ENCODE results near the gene CREB3L2. TPM values are rescaled to one million over a fixed set of nuclear protein-coding genes. Genes with fewer than 3 reads are reported as not detected.

The CREB3L2 gene
- total RNA-seq (2021) (48.1 to 60.6 TPM (median 52.1 TPM) in 3 replicates), Bru-seq, nascent RNA (percentile 82 among the genes with signal in this experiment)
- long read RNA-seq, experiment 1, full-length matches to known transcripts, result 48 of 123 reads
- long read RNA-seq, experiment 1, partial matches to known transcripts, result 10 of 123 reads
- long read RNA-seq, experiment 1, other reads (novel, unspliced or antisense), result 65 of 123 reads
- long read RNA-seq, experiment 2, full-length matches to known transcripts, result 10 of 38 reads
- long read RNA-seq, experiment 2, partial matches to known transcripts, result 6 of 38 reads
- long read RNA-seq, experiment 2, other reads (novel, unspliced or antisense), result 22 of 38 reads
- long read RNA-seq, experiment 3, full-length matches to known transcripts, result 6 of 7 reads
- long read RNA-seq, experiment 3, partial matches to known transcripts, result 1 of 7 reads
- long read RNA-seq, experiment 3, other reads (novel, unspliced or antisense), result 0 of 7 reads

- CTCF ChIA-PET, result interaction anchor here (0.6 to 2.4 kb wide), 39 partner anchors 8 to 737 kb away, joined by 3 to 13 read pairs (median 4); no protein-coding TSS in a partner anchor
- no peaks in the 10 kb centered on the region for H3K9me3 Mint-ChIP-seq
- TF ChIP-seq JAZF1 (CRISPR knock-in tag; IDR thresholded peaks at IDR 0.05), result no peak
- no peak for TF ChIP-seq IRF2 (CRISPR knock-in tag; IDR thresholded peaks at IDR 0.05; ENCODE audit: borderline replicate concordance, low read depth)
- TF ChIP-seq FOXK1 (CRISPR knock-in tag; IDR thresholded peaks at IDR 0.05), result peak; percentile 71; the same call in 1 of the 2 replicates
- TF ChIP-seq E2F4 (CRISPR knock-in tag; IDR thresholded peaks at IDR 0.05; ENCODE audit: borderline replicate concordance, low read depth), result no peak
- 0 out of 2 replicates have a peak, but pooled peaks have one; percentile 29 for TF ChIP-seq E2F1 (CRISPR knock-in tag; IDR thresholded peaks at IDR 0.05)
- 0 out of 2 replicates have a peak, but pooled peaks have one; percentile 21 for TF ChIP-seq NFE2L1 (CRISPR knock-in tag; IDR thresholded peaks at IDR 0.05)
- TF ChIP-seq ZNF121 (CRISPR knock-in tag; IDR thresholded peaks at IDR 0.05), result peak; percentile 5; the same call in 1 of the 2 replicates
- peak; percentile 85 for TF ChIP-seq FOXP1 (CRISPR knock-in tag; IDR thresholded peaks at IDR 0.05; ENCODE audit: borderline replicate concordance)
- TF ChIP-seq GABPB1 (CRISPR knock-in tag; IDR thresholded peaks at IDR 0.05), result peak; percentile 44; the same call in 1 of the 2 replicates
- TF ChIP-seq ZBTB43 (CRISPR knock-in tag; IDR thresholded peaks at IDR 0.05), result 0 out of 2 replicates have a peak, but pooled peaks have one; percentile 53
- no peak for TF ChIP-seq ZBTB21 (CRISPR knock-in tag; IDR thresholded peaks at IDR 0.05; ENCODE audit: borderline replicate concordance)
- TF ChIP-seq KAT7 (CRISPR knock-in tag; IDR thresholded peaks at IDR 0.05; ENCODE audit: borderline replicate concordance), result 0 out of 2 replicates have a peak, but pooled peaks have one; percentile 67
- 0 out of 2 replicates have a peak, but pooled peaks have one; percentile 34 for TF ChIP-seq IRF1 (CRISPR knock-in tag; IDR thresholded peaks at IDR 0.05)
- no peak for TF ChIP-seq ZNF532 (CRISPR knock-in tag; IDR thresholded peaks at IDR 0.05; ENCODE audit: borderline replicate concordance)
- peak; percentile 19; the same call in 1 of the 2 replicates for TF ChIP-seq TEAD1 (CRISPR knock-in tag; IDR thresholded peaks at IDR 0.05)
- TF ChIP-seq FOXP4 (CRISPR knock-in tag; IDR thresholded peaks at IDR 0.05), result 0 out of 2 replicates have a peak, but pooled peaks have one; percentile 31
- no peak for TF ChIP-seq ZNF512 (CRISPR knock-in tag; IDR thresholded peaks at IDR 0.05; ENCODE audit: borderline replicate concordance)
- TF ChIP-seq MAX (CRISPR knock-in tag; IDR thresholded peaks at IDR 0.05), result peak; percentile 86
- TF ChIP-seq TP53 (CRISPR knock-in tag; IDR thresholded peaks at IDR 0.05), result no peak
- peak; percentile 84 for TF ChIP-seq ZNF232 (CRISPR knock-in tag; IDR thresholded peaks at IDR 0.05)
- no peak for TF ChIP-seq FOXJ3 (CRISPR knock-in tag; IDR thresholded peaks at IDR 0.05; ENCODE audit: borderline replicate concordance)
Observed at GRCh38 chr7:138001529-138002095, at the start of gene CREB3L2. Gene CREB3L2 (minus strand): TSS chr7:138002086. CDS start chr7:138001705, 381 bp downstream.

More at GRCh38 chr7:138001529-138002095, at the start of gene CREB3L2:
- ATAC-seq, result peak; percentile 30
- DNase-seq (ENCODE audit: low spot score), result peak; percentile 77
- POLR2A ChIA-PET, result interaction anchor here (0.6 to 2.0 kb wide), 4 partner anchors 34 to 713 kb away, joined by 3 to 5 read pairs (median 3); no protein-coding TSS in a partner anchor
- Mint-ChIP-seq H3K36me3 (peaks cover 11% of the 10 kb centered on the region), H3K27me3 (ENCODE audit: low read depth) (no peaks in the 10 kb centered on the region), H3K27ac (peak within 1 kb of the TSS; percentile 97), H3K4me1 (peaks cover 33% of the 10 kb centered on the region), H3K4me3 (peak within 1 kb of the TSS; percentile 96)
